GM03348 (cell line): Measurements from ENCODE around the gene TMEM11.

Experiments used
- DNase-seq: peaks from one replicate; pipeline ENCODE4 v3.0.0; 2012; ENCODE audit warnings: low spot score

The TMEM11 gene

GRCh38 chr17:21161498-21162393, 52.2 kb downstream of the TMEM11 start:
- DNase-seq, result peak; percentile 64

GRCh38 chr17:21160401-21160800, 53.6 kb downstream of the TMEM11 start:
- no peak for DNase-seq

GRCh38 chr17:21157586-21158370, 56.2 kb downstream of the TMEM11 start:
- no peak for DNase-seq

- DNase-seq, result no peak
These were observed 61.2 kb downstream of the TMEM11 start for GRCh38 chr17:21152731-21153130.

- no peak for DNase-seq
These were observed 64.3 kb downstream of the TMEM11 start for GRCh38 chr17:21149621-21150020.
